Left kidney (tissue), 8 donors: Measurements from ENCODE around the gene FXYD6. TPM values are rescaled to one million over a fixed set of nuclear protein-coding genes. Genes with fewer than 3 reads are reported as not detected.
"Not testable (repeated sequence)": the region's sequence is repeated elsewhere in the genome, so short reads cannot be mapped to it uniquely, and the experiment has no call there.

Experiments
- DNase-seq: peaks from one replicate; pipeline ENCODE4 v3.0.0-alpha.2; 2013
- long read RNA-seq, 8 donors: transcript quantifications; one replicate each; lab custom pipeline, GENCODE V29; 2026
- polyA plus RNA-seq: library from polyadenylated mRNA; unstranded; fragments of 120-200 nt; gene quantifications from one replicate; pipeline ENCODE4 v1.2.1, GENCODE V29; 2013; ENCODE audit not compliant: insufficient read length

The FXYD6 gene, protein sequence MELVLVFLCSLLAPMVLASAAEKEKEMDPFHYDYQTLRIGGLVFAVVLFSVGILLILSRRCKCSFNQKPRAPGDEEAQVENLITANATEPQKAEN
- polyA plus RNA-seq: 114 TPM
- long read RNA-seq, donor 1, transcript FXYD6-204 (8 exons, 2,171 nt): major isoform, 53 of 85 reads
- long read RNA-seq, donor 1, transcript FXYD6-212 (7 exons, 656 nt): minor isoform, 9 of 85 reads
- long read RNA-seq, donor 1, partial matches to known transcripts: 20 of 85 reads
- long read RNA-seq, donor 1, other reads (novel, unspliced or antisense): 0 of 85 reads
- long read RNA-seq, donor 2, transcript FXYD6-204 (8 exons, 2,171 nt): major isoform, 48 of 65 reads
- long read RNA-seq, donor 2, partial matches to known transcripts: 14 of 65 reads
- long read RNA-seq, donor 2, other reads (novel, unspliced or antisense): 0 of 65 reads
- long read RNA-seq, donor 3, transcript FXYD6-204 (8 exons, 2,171 nt): major isoform, 36 of 46 reads
- long read RNA-seq, donor 3, partial matches to known transcripts: 5 of 46 reads
- long read RNA-seq, donor 3, other reads (novel, unspliced or antisense): 0 of 46 reads
- long read RNA-seq, donor 4, transcript FXYD6-204 (8 exons, 2,171 nt): major isoform, 5 of 6 reads
- long read RNA-seq, donor 4, partial matches to known transcripts: 0 of 6 reads
- long read RNA-seq, donor 4, other reads (novel, unspliced or antisense): 0 of 6 reads
- long read RNA-seq, donor 5, transcript FXYD6-212 (7 exons, 656 nt): minor isoform, 5 of 79 reads
- long read RNA-seq, donor 5, transcript FXYD6-204 (8 exons, 2,171 nt): major isoform, 64 of 79 reads
- long read RNA-seq, donor 5, partial matches to known transcripts: 6 of 79 reads
- long read RNA-seq, donor 5, other reads (novel, unspliced or antisense): 0 of 79 reads
- long read RNA-seq, donor 6, transcript FXYD6-204 (8 exons, 2,171 nt): major isoform, 48 of 68 reads
- long read RNA-seq, donor 6, transcript FXYD6-206 (6 exons, 1,612 nt): minor isoform, 7 of 68 reads
- long read RNA-seq, donor 6, partial matches to known transcripts: 5 of 68 reads
- long read RNA-seq, donor 6, other reads (novel, unspliced or antisense): 0 of 68 reads
- long read RNA-seq, donor 7, transcript FXYD6-204 (8 exons, 2,171 nt): major isoform, 73 of 109 reads
- long read RNA-seq, donor 7, transcript FXYD6-206 (6 exons, 1,612 nt): minor isoform, 5 of 109 reads
- long read RNA-seq, donor 7, transcript FXYD6-212 (7 exons, 656 nt): minor isoform, 7 of 109 reads
- long read RNA-seq, donor 7, partial matches to known transcripts: 23 of 109 reads
- long read RNA-seq, donor 7, other reads (novel, unspliced or antisense): 0 of 109 reads
- long read RNA-seq, donor 8, transcript FXYD6-204 (8 exons, 2,171 nt): major isoform, 20 of 29 reads
- long read RNA-seq, donor 8, partial matches to known transcripts: 5 of 29 reads
- long read RNA-seq, donor 8, other reads (novel, unspliced or antisense): 0 of 29 reads

DNA sequence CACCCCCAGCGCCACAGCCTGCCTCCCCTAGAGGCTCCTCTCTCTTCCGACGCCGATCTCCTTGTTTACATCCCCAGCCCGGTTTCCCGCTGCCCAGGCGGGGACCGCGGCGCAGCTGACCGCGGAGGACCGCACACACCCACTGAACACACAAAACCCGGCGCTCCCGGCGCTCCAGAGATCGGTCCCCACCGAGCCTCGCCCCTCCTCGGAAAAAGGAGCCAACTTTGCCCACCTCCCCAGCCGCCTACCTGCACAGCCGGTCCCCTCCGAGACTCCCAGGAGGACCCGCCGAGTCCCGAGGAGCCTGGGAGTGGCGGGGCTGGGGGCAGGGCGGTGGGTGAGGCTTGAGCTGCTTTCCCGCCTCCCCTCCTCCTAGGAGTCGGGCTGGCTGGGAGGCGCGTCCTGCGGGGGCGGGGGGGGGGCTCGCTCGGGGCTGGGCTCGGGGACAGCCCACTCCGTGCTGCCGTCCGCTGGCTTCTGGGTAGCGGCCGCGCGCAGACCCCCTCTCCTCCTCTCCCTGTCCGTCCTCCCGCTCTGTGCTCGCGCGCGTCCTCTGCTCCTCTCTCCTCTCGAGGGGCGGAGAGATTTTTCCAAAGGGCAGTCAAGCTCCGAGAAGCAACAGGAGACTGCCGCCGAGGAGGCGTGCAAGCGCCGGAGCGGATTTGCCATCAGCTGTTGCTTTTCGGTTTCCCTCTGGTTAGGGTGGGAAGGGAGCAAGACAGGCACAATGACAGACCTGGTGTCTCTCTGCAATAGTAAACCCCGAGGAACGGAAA, at the start of gene FXYD6:
TSS of gene FXYD6 (minus strand) at position 318 of the 779 bp plus-strand sequence. CDS start 33,882 bp downstream, outside the sequence.
- peak; percentile 87 for DNase-seq

DNA sequence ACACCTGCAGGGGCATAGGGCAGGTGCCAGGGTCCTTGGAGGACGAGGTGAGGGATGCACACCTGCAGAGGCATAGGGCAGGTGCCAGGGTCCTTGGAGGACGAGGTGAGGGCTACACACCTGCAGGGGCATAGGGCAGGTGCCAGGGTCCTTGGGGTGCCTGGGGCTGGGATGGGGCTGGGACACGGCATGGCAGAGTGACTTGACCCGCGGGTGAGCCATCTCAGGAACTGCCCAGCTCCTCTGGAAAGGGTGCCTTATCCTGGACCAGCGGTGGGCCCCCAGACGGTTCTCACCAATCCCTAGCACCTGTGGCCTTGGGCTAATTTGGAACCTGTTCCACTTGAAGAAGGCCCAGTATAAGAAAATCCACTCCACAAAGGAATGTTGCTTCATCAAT, 49.7 kb upstream of the FXYD6 start:
- not testable (repeated sequence) for DNase-seq

DNA sequence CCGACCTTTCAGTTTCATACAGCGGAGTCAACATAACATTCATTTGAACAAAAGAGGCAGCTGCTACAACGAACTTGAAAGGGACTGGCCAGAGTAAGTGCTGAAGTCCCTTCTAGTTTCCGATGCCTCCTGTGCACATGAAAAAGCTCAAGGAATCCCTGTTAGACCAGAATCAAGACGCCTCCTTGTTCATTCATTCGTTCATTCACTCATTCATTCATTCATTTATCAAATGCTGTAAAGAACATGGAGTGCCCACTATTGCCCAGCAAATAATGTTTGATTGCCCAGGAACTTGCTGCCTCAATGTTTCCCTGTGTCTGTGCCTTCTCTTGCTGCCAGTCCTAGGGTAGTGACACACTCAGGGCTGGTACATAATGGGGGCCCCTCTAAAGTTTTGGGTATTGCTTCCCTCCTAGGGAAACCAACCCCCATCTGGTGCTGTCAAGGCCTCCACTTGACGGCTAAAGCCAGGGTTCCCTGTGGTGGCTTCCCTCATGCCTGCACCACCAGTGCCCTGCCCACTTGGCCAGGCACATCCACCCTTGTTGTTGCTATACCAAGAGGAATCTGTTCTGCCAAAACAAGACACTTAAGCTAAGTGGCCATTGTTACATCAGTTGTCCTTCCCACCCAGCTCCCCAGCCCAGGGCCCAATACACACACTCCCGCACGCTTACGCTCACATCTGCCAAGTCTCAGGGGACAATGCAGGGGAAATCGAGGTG, 48.9 kb upstream of the FXYD6 start:
- no peak for DNase-seq

DNA sequence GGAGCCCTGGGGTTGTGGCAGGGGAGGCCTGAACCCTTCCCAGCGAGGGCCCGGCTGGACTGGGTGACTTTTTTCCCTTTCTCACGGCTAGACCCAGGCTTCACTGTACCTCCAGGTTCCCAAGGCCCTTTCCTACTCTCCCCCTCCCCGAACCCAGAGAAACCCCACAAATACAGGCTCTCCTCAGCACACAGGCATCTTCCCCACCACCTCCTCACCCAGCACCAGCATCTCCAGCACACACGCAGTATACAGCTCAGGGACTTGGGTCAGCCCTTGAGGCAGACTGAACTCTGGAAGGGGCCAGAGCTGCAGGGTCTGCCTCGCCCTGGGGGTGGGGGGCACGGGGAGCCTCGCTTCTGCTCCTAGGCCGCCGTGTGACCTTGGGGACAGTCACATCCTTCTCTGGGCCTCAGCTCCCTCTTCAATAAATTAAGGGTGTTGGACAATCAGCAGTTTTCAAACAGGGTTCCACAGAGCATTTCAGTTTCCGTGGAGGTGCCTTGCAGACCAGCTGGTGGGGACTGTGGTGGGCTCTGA, 48.2 kb upstream of the FXYD6 start:
- no peak for DNase-seq

DNA sequence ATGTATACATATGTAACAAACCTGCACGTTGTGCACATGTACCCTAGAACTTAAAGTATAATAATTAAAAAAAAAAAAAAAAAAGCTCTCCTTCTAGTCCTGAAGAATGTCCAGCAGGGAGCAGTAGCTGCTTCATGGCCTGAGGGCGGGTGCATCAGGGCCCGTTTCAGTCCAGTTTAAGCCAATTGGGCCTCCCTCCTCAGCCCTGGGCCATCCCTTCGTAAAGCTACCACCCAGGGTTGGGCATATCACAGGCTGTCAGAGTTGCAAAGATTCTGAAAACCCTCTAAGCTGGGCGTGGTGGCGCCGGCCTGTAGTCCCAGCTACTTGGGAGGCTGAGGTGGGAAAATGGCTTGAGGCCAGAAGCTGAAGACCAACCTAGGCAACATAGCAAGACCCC, 47.3 kb upstream of the FXYD6 start:
- no peak for DNase-seq

DNA sequence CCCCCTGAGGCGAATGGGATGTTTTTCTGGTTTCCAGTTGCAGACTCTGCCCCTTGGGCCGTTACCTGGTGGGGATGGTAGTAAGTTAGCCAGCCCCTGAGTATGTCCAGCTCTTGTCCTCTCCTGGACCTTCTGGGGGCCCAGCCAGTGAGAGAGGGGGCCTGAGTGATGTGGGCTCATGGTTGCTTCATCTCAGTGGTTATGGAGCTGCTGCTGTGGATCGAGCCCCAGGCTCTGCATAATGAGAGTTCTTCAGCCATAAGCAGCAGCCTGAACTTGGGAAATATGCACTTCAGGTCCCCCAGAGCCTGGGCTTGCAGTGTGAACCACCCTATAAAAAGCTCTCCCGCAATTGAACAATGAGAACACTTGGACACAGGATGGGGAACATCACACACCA, 46.8 kb upstream of the FXYD6 start:
- no peak for DNase-seq

DNA sequence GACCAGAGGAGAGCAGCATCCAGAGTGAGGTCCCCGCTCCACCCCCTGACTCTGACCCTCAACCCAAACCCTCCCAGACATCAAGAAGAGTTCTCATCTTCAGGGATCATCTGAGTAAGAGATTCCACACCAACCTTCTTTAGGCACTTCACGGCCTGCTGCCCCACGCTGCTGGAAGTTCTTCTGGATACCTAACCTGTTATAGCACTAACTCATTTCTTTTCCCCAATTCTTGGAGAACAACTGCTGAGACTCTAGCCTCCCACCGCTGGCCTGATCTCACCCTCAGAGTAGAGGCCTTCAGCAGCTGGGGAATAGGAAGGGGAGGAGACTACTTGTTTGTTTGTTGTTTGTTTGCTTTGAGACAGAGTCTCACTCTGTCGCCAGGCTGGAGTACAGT, 45.4 kb upstream of the FXYD6 start:
- DNase-seq: no peak

DNA sequence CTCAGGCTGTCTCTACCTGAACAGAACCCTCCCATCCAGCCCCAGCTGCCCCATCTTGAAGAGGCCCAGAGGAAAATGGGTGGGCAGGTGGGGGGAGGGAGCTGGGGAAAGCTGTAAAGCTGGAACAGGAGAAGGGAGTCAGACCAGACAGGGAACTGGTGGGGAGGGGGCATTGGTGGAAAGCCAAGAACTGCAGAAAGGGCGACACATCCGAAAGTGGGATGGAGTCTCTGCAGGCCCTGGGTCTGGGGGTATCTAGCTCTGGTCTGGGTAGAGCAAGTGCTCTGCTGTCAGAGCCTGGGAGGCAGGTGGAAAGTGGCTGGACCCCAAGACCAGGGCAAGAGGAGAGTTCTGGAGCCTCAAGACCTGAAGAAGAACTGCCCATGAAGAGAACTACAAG, 45.0 kb upstream of the FXYD6 start:
- DNase-seq: no peak

DNA sequence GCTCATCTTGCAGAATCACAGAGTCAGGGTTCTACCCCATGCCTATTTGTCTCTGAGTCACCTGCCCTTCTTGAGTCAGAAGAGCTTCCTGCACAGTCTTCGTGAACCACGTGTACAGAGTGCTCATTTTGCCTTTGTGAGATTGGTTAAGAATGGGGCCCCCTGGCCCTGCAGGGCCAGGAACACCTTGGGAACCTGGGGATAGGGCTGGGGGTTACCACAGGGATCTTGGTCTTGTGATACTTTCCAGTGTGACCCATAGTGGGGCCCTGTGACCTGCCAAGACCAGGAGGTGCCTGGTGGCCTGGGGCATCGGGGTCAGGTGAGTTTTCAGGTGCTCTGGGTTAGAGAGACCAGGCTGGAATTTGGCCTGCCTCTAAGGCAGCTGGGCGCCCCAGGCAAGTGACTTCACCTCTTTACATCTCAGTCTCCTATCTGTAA, 43.3 kb upstream of the FXYD6 start:
- DNase-seq: no peak

DNA sequence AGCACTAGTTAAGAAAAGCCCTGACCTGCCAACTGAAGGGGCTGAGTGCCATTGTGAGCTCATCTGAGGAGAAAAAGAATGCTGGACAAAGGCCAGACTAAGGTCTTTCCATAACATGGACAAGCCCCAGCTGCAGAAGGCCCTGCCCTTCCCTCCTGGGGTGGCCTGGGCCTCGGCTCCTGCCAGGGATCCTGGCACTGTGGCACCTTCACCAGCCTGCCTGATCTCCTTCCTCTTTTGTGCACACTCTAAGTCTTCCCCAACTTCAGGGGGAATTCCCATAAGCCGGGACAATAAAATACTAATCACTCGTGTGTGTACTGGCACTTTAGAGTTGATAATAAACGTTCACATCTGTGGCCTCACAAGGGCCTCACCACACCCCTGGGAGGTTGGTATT, 42.9 kb upstream of the FXYD6 start:
- DNase-seq: no peak

DNA sequence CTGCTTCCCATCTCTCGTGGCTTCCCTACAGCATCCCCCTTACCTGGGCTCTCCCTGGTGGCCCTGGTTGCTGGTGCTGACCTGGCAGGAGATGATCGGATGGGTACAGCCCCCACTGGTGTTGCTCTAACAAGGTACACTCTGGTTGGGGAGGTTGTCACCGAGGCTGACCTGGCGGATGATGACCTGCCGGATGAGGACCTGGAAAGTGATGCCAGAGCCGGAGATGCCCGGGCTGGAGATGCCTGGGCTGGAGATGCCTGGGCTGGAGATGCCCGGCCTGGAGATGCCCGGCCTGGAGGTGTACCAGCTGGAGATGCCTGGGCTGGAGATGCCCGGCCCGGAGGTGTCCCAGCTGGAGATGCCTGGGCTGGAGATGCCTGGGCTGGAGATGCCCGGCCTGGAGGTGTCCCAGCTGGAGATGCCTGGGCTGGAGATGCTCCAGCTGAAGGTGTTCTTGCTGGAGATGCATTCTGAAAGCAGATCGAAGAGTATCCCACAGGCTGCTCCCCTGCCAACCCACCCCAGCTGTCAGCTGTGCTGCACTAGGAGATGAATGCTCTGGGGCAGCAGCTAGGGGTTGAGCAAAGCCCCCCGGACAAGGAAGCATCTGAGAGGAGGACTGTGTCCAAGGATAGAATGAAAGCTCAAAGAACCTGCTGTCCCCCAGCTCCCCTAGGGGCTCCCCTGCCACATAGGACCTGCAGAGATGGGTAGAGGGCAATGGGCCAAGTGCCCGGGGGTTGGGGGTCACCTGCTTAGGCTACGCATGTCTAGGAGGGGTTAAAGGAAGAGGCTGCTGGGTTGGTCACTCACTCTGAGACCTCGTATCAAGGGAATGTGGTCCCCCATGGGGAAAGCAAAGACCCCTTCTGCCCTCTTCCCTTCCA, 42.2 kb upstream of the FXYD6 start:
- no peak for DNase-seq

DNA sequence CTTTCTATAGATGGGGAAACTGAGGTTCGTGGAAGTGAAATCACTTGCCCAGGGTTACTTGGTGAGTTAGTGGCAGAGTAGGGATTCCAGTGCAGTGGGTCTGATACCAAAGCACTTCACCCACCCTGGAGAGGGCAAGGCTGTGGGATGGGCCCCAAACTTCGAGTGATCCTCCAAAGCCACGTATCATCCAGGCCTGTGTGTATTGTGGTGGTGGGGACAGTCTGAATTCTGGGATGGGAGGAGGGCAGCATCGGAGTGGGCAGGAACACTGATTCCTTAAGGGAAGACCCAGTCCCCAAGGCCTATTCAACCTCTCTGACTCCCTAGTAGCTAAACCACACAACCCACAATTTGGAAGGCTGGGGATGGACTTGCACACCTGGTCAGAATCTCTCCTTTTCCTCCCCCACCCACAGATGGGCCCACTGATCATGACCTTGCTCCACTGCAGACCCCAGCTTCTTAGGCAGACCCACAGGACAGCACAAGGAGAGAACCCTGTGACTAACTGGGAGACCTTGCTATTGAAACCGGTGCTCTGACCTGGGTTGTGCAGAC, 41.2 kb upstream of the FXYD6 start:
- no peak for DNase-seq

DNA sequence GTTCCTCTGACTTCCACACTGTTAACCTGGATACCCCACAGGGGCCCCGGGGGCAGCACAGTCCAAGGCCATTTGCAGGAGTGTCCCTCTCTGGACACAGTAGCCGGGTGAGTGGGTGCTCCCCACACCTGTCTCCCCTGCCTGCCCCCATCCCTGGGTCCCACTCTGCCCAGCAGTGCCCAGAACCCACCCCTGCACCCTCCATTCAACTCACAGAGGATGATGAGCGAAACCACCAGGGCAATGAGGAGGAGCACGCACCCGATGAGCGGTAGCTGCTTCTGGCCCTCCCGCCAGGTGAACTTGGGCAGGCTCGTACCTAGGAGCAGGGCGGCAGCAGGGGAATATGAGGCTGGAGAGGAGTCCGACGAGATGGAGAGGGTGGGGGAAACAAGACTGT, 40.5 kb upstream of the FXYD6 start:
- DNase-seq: no peak

DNA sequence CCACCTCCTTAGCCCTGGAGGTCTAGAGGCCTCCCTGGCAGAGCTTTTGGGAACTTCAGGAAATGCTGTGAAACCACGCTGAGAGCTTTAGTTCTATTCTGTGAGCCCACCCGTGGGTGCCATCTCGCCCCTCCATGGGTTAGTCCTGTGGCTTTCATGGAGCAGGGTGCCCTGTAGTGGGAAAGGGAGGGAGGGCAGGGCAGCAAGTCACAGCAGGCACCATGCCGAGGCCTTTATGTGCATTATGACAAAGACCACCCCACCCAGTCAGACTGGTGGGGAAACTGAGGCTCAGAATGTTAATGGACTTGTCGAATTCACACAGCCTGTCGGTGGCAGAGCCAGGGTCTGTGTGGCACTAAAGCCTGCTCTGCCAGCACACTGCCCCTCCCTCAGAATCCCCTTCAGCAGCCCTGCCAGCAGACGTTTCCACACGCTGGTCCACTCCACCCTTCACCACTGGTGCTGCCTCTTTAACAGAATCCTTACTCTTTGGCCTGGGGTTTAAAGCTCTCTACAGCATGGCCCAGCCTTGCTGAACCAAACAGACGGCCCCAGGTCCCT, 39.3 kb upstream of the FXYD6 start:
- no peak for DNase-seq

DNA sequence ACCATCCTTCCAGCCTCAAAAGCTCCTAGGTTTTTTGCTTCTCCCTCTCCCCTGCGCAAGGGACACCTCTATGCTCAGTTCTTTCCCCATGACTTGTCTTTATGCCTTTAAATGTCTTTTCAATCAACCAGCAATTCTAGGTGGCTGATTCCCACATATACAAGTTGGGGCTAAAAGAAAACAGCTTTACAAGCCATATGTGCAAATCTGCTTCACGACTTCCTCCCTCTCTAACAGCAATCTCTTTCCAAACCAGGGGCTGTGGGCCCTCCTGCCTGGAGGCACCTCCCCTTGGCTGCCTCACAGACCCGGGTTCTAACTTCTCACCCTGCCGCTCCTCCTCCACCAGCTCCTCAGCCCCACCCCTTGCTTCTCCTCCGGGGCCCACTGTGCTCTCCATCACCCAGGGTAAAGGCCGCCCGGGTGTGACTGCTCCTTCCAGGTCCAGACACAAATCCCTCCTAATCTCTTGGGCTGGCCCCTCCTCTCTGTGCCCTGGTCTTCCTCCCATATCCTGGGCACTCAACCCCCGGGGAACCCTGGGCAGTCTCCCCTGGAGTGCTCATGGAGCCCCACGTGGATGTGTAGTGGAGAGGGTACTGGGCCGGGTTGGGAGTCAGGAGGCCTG, 38.6 kb upstream of the FXYD6 start:
- no peak for DNase-seq

DNA sequence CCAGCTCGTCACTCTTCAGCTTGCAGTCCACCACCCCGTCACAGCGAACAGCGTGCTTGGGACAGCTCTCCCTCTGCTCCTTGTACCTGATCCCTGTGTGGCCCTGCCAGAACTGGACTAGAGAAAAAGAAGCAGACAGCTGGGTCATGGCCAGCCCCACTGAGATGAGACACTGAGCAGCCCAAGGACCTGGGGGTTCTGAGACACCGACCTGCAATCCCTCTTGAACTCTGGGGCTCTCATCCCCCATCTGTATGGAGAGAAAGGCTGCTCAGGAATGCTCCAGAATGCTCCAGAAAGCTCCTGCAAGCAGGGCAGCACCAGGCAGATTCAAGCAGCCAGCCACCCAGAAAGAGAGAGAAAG, 37.9 kb upstream of the FXYD6 start:
- DNase-seq: no peak

DNA sequence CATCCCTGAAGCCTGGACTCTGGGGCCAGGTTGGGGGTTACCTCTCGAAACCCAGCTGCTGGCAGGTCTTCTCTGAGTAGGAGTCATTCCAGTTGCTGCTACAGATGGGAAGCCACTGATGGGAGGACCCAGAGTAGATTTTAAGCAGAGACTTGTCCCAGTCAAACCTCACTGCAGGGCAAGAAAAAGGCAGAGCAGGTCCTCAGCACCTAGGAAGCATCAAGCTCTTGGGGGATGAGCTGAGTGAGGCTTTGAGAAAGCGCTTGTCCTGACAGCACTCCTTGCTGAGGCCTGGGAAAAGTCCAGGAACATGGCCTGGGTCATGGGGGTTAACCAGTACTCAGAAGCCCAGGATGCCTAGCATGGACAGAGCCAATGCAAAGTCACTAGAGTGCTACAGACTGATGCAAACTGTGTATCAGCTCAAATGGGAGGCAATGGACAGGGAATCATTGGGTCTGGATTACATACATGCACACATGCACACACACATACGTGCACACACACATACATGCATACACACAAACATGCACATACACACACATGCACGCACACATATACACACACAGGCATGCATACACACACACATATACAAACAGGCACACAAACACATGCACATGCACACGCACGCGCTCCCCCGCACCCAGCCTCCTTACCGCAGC, 37.4 kb upstream of the FXYD6 start:
- DNase-seq: no peak
